HS-5 (cell line): ENCODE results near the gene CNGA3.

Experiments
- DNase-seq: peaks from one replicate; pipeline ENCODE4 v3.0.0-alpha.2; 2012; ENCODE audit warnings: low read depth

The CNGA3 gene

GRCh38 chr2:98444436-98445176 is 98.3 kb downstream of the CNGA3 start, which contains the start of gene INPP4A:
Gene INPP4A (plus strand): TSS chr2:98444858. CDS start chr2:98520049, 75,191 bp downstream.
- DNase-seq, result peak; percentile 61

DNA sequence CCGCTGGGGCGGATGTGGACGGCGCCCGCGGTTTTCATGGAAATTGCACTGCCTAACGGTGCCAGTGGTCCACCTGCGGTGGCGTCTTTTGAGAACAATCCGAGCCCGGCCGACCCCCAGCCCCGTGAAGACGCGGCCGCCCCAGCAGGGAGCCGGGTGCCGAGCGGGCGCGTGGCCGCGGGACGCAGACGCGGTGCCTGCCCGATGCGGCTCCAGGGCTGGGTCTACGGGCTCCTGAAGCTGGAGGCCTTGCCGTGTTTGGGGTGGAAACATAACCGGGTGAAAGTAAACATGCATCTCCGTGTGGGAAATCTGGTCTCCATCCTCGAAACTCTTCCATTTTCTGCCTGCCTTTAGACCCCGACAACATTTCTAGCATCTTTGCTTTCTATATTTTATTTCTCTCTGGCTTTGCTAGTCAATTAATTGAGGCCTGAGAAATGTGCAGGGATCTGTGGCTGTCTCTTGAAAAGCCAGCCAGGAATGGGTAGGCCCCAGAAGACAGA is 99.0 kb downstream of the CNGA3 start:
- DNase-seq, result no peak

GRCh38 chr2:98445683-98446581 is 99.7 kb downstream of the CNGA3 start:
- DNase-seq, result no peak

GRCh38 chr2:98446850-98447249 is 100.6 kb downstream of the CNGA3 start:
- no peak for DNase-seq
